H1 (cell line): ENCODE results near the gene MROH2A. TPM values are rescaled to one million over a fixed set of nuclear protein-coding genes. Genes with fewer than 3 reads are reported as not detected.
A peak's percentile ranks its signal among the peaks of the same experiment; 100 is the strongest.

Experiments
- ASH2L ChIP-seq: fragments of 200-600, 300-600 bp; sonication (generic); IDR thresholded peaks from one replicate; pipeline ENCODE4 v1.7.1; 2017; ENCODE audit warnings: low read length
- BACH1 ChIP-seq: IDR thresholded peaks from 2 replicates; pipeline ENCODE4 v1.6.1; 2012; ENCODE audit warnings: low read length, improper control_type of control experiment
- GTF2F1 ChIP-seq: IDR thresholded peaks from 2 replicates; pipeline ENCODE4 v1.6.1; 2012; ENCODE audit warnings: low read depth, low read length, improper control_type of control experiment, borderline replicate concordance
- KDM4A ChIP-seq: IDR thresholded peaks from one replicate; pipeline ENCODE4 v1.7.1; 2012; ENCODE audit warnings: low read depth, mild to moderate bottlenecking, moderate library complexity, low read length, inconsistent platforms; ENCODE audit not compliant: severe bottlenecking
- RNF2 ChIP-seq: fragments of 200-900, 300-1000 bp; sonication (generic); IDR thresholded peaks from 2 replicates; pipeline ENCODE4 v1.7.1; 2016; ENCODE audit warnings: borderline replicate concordance, low read depth, mild to moderate bottlenecking, antibody characterized with exemption, low read length; ENCODE audit not compliant: poor library complexity, severe bottlenecking; ENCODE audit errors: missing control alignments
- RXRA ChIP-seq: IDR thresholded peaks from 2 replicates; pipeline ENCODE4 v1.6.1; 2011; ENCODE audit warnings: low read depth, mild to moderate bottlenecking, low read length, moderate library complexity; ENCODE audit not compliant: insufficient read depth
- TAF1 ChIP-seq: IDR thresholded peaks from 2 replicates; pipeline ENCODE4 v1.6.1; 2011; ENCODE audit warnings: mild to moderate bottlenecking, low read depth, low read length
- polyA plus RNA-seq, 7 experiments: library from polyadenylated mRNA; depleted of rRNA in 3 of 7; stranded (reverse) in 5 of 7; unstranded in 2 of 7; fragments of >200 nt in 5 of 7; fragments of 200-250 nt in 2 of 7; gene quantifications; 1 replicate in 5 of 7; 2 replicates in 1 of 7; 4 replicates in 1 of 7; pipeline versions ENCODE4 v1.2.1 to v1.2.3, GENCODE V29; 2011 to 2013; ENCODE audit warnings: missing spikeins in 2 of 7, mixed read lengths in 2 of 7
- total RNA-seq: library from RNA; stranded (reverse); fragmentation: NEBNext Ultra II Directional; extraction: Animal tissue kit (Norgen Biotek cat#: 25700); gene quantifications from 2 replicates; pipeline ENCODE4 v1.2.1, GENCODE V29; 2021
- TF ChIP-seq, protein P1 (sequence below): IDR thresholded peaks from 2 replicates; pipeline ENCODE4 v1.6.1; 2012; ENCODE audit warnings: low read length, inconsistent platforms
- TF ChIP-seq, protein P2 (sequence below): IDR thresholded peaks from 2 replicates; pipeline ENCODE4 v1.6.1; 2011; ENCODE audit warnings: low read length, improper control_type of control experiment
- TF ChIP-seq, protein P3 (sequence below): IDR thresholded peaks from 2 replicates; pipeline ENCODE4 v1.6.1; 2012; ENCODE audit warnings: inconsistent platforms
- TF ChIP-seq, protein P4 (sequence below): IDR thresholded peaks from 2 replicates; pipeline ENCODE4 v1.6.1; 2012; ENCODE audit warnings: inconsistent platforms
- TF ChIP-seq, protein P5 (sequence below): IDR thresholded peaks from 2 replicates; pipeline ENCODE4 v1.6.1; 2011; ENCODE audit warnings: low read depth, mild to moderate bottlenecking, low read length; ENCODE audit not compliant: insufficient read depth

Gene MROH2A
- total and polyA plus RNA-seq, 2 of the 8 experiments (the other 6 are each of a cell fraction or from before 2014, with no cell fraction given): not detected

DNA sequence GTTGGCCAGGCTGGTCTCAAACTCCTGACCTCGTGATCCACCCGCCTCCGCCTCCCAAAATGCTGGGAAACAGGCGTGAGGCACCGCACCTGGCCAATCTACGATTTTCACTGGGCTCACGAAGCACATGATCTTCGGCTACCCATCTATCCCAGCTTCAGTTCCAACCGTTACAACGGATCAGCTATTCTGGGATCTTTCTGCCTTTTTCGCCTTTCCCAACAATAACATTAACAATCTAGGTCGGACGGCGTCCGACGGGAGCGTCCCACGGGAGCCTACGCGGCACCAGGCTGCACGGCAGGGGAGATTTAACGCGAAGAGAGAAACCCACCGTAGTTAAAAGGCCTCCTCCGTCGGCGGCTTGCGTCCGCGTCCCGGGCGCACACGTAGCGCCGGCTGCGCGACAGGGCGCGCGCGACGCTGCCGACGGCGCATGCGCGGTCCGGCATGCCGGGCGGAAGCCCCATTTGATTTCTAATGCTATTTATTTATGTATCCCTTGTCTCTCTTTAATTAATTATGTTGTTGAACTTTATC is 89.9 kb downstream of the MROH2A start, which contains the start of gene MSL3B (continued):
- TF ChIP-seq, protein P1, sequence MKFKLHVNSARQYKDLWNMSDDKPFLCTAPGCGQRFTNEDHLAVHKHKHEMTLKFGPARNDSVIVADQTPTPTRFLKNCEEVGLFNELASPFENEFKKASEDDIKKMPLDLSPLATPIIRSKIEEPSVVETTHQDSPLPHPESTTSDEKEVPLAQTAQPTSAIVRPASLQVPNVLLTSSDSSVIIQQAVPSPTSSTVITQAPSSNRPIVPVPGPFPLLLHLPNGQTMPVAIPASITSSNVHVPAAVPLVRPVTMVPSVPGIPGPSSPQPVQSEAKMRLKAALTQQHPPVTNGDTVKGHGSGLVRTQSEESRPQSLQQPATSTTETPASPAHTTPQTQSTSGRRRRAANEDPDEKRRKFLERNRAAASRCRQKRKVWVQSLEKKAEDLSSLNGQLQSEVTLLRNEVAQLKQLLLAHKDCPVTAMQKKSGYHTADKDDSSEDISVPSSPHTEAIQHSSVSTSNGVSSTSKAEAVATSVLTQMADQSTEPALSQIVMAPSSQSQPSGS: no peak
- TF ChIP-seq, protein P2, sequence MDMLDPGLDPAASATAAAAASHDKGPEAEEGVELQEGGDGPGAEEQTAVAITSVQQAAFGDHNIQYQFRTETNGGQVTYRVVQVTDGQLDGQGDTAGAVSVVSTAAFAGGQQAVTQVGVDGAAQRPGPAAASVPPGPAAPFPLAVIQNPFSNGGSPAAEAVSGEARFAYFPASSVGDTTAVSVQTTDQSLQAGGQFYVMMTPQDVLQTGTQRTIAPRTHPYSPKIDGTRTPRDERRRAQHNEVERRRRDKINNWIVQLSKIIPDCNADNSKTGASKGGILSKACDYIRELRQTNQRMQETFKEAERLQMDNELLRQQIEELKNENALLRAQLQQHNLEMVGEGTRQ: no peak
- TF ChIP-seq GTF2F1 (no peak), ASH2L (peak; percentile 67), TAF1 (peak; percentile 66), BACH1 (no peak), RXRA (no peak), KDM4A (peak; percentile 99), RNF2 (no peak)
- TF ChIP-seq, protein P3, sequence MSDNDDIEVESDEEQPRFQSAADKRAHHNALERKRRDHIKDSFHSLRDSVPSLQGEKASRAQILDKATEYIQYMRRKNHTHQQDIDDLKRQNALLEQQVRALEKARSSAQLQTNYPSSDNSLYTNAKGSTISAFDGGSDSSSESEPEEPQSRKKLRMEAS: no peak; the same call in none of the 2 replicates
- TF ChIP-seq, protein P4, sequence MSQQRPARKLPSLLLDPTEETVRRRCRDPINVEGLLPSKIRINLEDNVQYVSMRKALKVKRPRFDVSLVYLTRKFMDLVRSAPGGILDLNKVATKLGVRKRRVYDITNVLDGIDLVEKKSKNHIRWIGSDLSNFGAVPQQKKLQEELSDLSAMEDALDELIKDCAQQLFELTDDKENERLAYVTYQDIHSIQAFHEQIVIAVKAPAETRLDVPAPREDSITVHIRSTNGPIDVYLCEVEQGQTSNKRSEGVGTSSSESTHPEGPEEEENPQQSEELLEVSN: peak; percentile 75
- TF ChIP-seq, protein P5, sequence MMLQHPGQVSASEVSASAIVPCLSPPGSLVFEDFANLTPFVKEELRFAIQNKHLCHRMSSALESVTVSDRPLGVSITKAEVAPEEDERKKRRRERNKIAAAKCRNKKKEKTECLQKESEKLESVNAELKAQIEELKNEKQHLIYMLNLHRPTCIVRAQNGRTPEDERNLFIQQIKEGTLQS: peak; percentile 44; the same call in 1 of the 2 replicates
